GM10248 (cell line): ENCODE measurements around the gene TNFRSF1A.

Experiments
- CTCF ChIA-PET: fragments of 300-600 bp; sonication (Branson Sonifier 250); formaldehyde crosslinking; extraction: SDS; loops from one replicate; lab custom pipeline; 2021; ENCODE audit warnings: antibody characterized with exemption; lab: Yijun Ruan, JAX
- POLR2A ChIA-PET: fragments of 350-650 bp; sonication (Branson Sonifier 250); formaldehyde crosslinking; extraction: SDS; loops from one replicate; lab custom pipeline; 2020; ENCODE audit warnings: antibody characterized with exemption; lab: Yijun Ruan, JAX
- DNase-seq: peaks from one replicate; pipeline ENCODE4 v3.0.0; 2012; ENCODE audit errors: extremely low spot score
- CTCF ChIP-seq: IDR thresholded peaks from 2 replicates; pipeline ENCODE4 v1.5.1; 2012; ENCODE audit warnings: mild to moderate bottlenecking, low read depth; ENCODE audit errors: extremely low read depth, missing control alignments, control extremely low read depth

TNFRSF1A gene

GRCh38 chr12:6341417-6342139 lies at the start of gene TNFRSF1A:
TSS of gene TNFRSF1A (minus strand) at chr12:6342076. CDS start at chr12:6341814, 262 bp downstream.
- TF ChIP-seq CTCF: no peak
- ChIA-PET CTCF (interaction anchor here (0.7 to 1.1 kb wide), 3 partner anchors 9 to 146 kb away, joined by 3 to 4 read pairs (median 3); no protein-coding TSS in a partner anchor), POLR2A (no interaction called here)
- peak; percentile 64 for DNase-seq

GRCh38 chr12:6391013-6391412 lies 49.1 kb upstream of the TNFRSF1A start:
- ChIA-PET CTCF (no interaction called here), POLR2A (no interaction called here)
- no peak for TF ChIP-seq CTCF
- no peak for DNase-seq

GRCh38 chr12:6390084-6390799 lies 48.4 kb upstream of the TNFRSF1A start:
- no peak for TF ChIP-seq CTCF
- POLR2A ChIA-PET: no interaction called here
- no peak for DNase-seq
- CTCF ChIA-PET: interaction anchor here (0.8 kb wide), 1 partner anchor 14 kb away, joined by 4 read pairs; no protein-coding TSS in a partner anchor

GRCh38 chr12:6387541-6387940 lies 45.7 kb upstream of the TNFRSF1A start:
- ChIA-PET CTCF (interaction anchor here (1.4 kb wide), 1 partner anchor 44 kb away, joined by 3 read pairs; no protein-coding TSS in a partner anchor), POLR2A (interaction anchor here (0.7 kb wide), 1 partner anchor 74 kb away, joined by 3 read pairs; no protein-coding TSS in a partner anchor)
- no peak for DNase-seq
- no peak for TF ChIP-seq CTCF

- ChIA-PET CTCF (no interaction called here), POLR2A (no interaction called here)
- no peak for TF ChIP-seq CTCF
Observed at GRCh38 chr12:6386491-6386890, 44.6 kb upstream of the TNFRSF1A start.

GRCh38 chr12:6386038-6386437 lies 44.2 kb upstream of the TNFRSF1A start:
- DNase-seq: no peak
- ChIA-PET POLR2A (no interaction called here), CTCF (no interaction called here)

More at GRCh38 chr12:6386491-6386890, 44.6 kb upstream of the TNFRSF1A start:
- no peak for DNase-seq

More at GRCh38 chr12:6386038-6386437, 44.2 kb upstream of the TNFRSF1A start:
- TF ChIP-seq CTCF: no peak
